Esophagus squamous epithelium (tissue), 4 donors: ENCODE data around the gene GHDC.
"Not testable (repeated sequence)": the region's sequence is repeated elsewhere in the genome, so short reads cannot be mapped to it uniquely, and the experiment has no call there.

Experiments used
- POLR2A ChIP-seq, 4 donors: fragments of 450-650 bp; IDR thresholded peaks; one replicate each; pipeline ENCODE4 v1.6.1; 2017; ENCODE audit warnings: antibody characterized with exemption in 4 of 4, mild to moderate bottlenecking in 4 of 4, moderate library complexity in 3 of 4
- TF ChIP-seq, protein P1 (sequence below), 6 experiments: fragments of 450-650 bp in 4 of 6; fragments of 200-600 bp in 2 of 6; sonication (generic) in 2 of 6; IDR thresholded peaks; one replicate each; pipeline ENCODE4 v1.5.1; 2016 to 2019; ENCODE audit warnings: antibody characterized with exemption in 6 of 6, mild to moderate bottlenecking in 4 of 6, moderate library complexity in 4 of 6

DNA sequence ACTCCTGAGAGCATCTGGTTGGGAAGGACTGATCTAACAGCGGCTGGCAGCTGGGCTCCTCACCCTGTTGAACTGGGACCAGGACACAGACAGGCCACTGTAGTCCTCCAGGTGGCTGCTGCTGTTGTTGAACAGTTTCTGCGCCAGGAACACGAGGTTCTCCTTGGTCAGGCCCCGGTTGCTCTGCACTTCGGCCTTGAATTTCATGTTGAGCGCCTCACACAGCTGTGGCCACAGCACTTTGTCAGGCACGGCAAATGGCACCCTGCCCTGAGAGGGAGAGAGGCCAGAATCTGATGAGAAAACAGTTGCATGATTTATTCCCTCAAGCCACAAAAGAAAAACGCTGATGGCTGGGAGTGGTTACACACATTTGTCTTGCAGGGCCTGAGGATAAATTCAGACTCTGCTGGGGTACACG lies 17.6 kb upstream of the GHDC start:
- TF ChIP-seq, protein P1, sequence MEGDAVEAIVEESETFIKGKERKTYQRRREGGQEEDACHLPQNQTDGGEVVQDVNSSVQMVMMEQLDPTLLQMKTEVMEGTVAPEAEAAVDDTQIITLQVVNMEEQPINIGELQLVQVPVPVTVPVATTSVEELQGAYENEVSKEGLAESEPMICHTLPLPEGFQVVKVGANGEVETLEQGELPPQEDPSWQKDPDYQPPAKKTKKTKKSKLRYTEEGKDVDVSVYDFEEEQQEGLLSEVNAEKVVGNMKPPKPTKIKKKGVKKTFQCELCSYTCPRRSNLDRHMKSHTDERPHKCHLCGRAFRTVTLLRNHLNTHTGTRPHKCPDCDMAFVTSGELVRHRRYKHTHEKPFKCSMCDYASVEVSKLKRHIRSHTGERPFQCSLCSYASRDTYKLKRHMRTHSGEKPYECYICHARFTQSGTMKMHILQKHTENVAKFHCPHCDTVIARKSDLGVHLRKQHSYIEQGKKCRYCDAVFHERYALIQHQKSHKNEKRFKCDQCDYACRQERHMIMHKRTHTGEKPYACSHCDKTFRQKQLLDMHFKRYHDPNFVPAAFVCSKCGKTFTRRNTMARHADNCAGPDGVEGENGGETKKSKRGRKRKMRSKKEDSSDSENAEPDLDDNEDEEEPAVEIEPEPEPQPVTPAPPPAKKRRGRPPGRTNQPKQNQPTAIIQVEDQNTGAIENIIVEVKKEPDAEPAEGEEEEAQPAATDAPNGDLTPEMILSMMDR (IDR thresholded peaks at IDR 0.05) = not testable (repeated sequence)
- TF ChIP-seq POLR2A (IDR thresholded peaks at IDR 0.05) = not testable (repeated sequence)
